Epithelial cell of proximal tubule (primary cell): ENCODE measurements around the gene EPHA6. TPM values are rescaled to one million over a fixed set of nuclear protein-coding genes. Genes with fewer than 3 reads are reported as not detected.

Experiments
- DNase-seq: peaks from one replicate; pipeline ENCODE4 v3.0.0-alpha.2; 2011; ENCODE audit warnings: low read depth
- H3K4me3 ChIP-seq: 2 replicates; pipeline ENCODE4 v1.5.1; 2011; ENCODE audit warnings: low read depth, mild to moderate bottlenecking, low read length
- CTCF ChIP-seq: conservative IDR thresholded peaks from 2 replicates; pipeline ENCODE4 v1.5.1; 2012; ENCODE audit warnings: low read depth, mild to moderate bottlenecking, low read length
- total RNA-seq: library from RNA; depleted of rRNA; stranded (reverse); fragments of >200 nt; gene quantifications from 2 replicates; pipeline ENCODE4 v1.2.3, GENCODE V29; 2015

Gene EPHA6
- total RNA-seq, 1 donor from 2014 or later, result 0.46 TPM

DNA sequence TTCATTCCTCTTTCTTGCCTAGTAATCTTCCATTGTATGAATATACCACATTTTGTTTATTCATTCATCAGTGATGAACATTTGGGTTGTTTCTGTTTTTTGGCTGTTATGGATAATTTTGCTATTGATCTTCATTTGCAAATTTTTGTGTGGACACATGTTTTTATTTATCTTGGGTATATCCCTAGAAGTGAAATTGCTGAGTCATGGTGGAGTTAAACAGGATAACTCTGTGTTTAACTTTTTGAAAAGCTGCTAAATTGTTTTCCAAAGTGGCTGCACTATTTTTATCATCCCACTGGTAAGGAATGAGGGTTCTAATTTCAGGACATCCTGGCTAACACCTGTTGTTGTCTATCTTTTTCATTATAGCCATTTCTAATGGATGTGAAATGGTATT lies 875.6 kb downstream of the EPHA6 start:
- no peak overlapping the region for H3K4me3 ChIP-seq
- no peak for DNase-seq
- no peak for TF ChIP-seq CTCF

GRCh38 chr3:97691354-97691753 lies 877.0 kb downstream of the EPHA6 start:
- H3K4me3 ChIP-seq, result no peak overlapping the region
- DNase-seq, result no peak
- no peak for TF ChIP-seq CTCF

DNA sequence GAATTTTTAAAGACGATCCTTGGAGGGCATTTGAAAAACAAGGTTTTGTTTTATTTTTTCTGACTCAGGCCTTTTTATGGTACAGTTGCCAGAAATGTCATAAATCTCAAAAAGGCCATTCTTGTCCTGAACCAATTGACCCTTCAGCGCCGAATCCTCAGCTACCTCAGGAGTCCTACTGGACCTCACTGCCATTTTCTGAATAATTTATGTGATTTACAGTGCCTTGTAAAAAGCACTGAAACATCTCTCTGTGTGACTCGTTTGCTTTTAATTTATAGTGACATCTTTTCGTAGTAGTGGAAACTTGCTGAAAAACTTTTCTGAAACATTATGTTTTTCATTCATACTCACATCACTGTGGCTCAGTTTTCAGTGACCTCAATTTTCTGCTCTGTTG lies 878.0 kb downstream of the EPHA6 start:
- no peak for TF ChIP-seq CTCF
- DNase-seq, result no peak
- H3K4me3 ChIP-seq, result no peak overlapping the region

GRCh38 chr3:97692831-97693230 lies 878.4 kb downstream of the EPHA6 start:
- no peak overlapping the region for H3K4me3 ChIP-seq
- DNase-seq, result no peak
- TF ChIP-seq CTCF, result no peak

- no peak for TF ChIP-seq CTCF
These were observed 880.5 kb downstream of the EPHA6 start for GRCh38 chr3:97694876-97695275.

DNA sequence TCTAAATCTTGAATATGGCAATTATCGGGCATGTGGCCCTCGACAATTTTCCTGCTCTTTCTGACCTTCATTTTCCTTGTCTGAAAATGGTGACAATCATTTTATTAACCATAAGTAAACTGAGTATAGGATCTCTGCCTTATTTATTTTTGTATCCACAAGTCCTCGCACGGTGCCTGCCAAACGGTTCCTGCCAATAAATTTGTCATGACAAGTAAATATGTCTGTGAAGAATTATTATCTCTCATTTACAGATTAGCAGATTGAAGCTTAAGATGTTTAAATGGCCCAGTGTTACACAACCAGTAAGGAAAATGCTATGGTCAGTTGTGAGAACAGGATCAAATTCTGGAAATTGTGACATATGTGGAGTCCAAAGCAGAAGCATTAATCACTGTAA lies 884.3 kb downstream of the EPHA6 start:
- no peak overlapping the region for H3K4me3 ChIP-seq
- TF ChIP-seq CTCF, result no peak
- no peak for DNase-seq

More at GRCh38 chr3:97694876-97695275, 880.5 kb downstream of the EPHA6 start:
- no peak overlapping the region for H3K4me3 ChIP-seq
- DNase-seq, result no peak

DNA sequence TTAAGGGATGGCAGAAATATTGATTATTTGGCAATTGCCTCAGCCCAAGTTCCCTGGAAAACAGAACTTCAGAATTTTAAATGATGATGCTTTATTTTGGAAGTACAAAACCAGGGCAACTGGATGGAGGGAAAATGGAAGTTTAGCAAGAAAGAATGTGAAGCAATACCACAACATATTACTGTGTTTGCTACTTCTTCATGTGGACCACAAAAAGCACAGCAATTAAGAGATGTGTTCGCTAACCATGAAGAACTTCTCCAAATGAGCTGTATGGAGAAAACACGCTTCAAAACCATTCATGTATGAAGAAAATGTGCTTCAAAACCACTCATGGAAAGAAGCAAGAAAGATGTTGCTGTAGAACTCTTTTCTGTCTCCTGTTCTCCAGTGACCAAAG lies 885.5 kb downstream of the EPHA6 start:
- no peak overlapping the region for H3K4me3 ChIP-seq
- no peak for DNase-seq
- no peak for TF ChIP-seq CTCF
